HCEC 1CT (cell line): ENCODE results near the gene MTR.
"Not testable (repeated sequence)": the region's sequence is repeated elsewhere in the genome, so short reads cannot be mapped to it uniquely, and the experiment has no call there.

Experiments
- DNase-seq: peaks from one replicate; pipeline ENCODE4 v3.0.0-alpha.2; 2017

MTR gene

DNA sequence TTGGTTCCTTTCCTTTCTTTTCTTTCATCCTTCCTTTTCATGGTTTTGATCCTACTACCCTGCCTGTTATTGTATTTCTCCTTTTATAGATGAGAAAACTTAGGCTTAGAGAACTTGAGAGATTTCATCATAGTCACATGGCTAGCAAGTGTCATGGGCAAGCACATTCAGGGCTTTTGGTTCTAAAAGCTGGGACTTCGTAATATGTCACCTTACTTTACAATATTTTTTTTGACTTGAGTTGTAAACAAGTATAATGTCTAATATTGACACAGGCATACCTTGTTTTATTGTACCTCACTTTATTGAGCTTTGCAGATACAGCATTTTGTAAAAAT is 70.7 kb downstream of the MTR start:
- no peak for DNase-seq

DNA sequence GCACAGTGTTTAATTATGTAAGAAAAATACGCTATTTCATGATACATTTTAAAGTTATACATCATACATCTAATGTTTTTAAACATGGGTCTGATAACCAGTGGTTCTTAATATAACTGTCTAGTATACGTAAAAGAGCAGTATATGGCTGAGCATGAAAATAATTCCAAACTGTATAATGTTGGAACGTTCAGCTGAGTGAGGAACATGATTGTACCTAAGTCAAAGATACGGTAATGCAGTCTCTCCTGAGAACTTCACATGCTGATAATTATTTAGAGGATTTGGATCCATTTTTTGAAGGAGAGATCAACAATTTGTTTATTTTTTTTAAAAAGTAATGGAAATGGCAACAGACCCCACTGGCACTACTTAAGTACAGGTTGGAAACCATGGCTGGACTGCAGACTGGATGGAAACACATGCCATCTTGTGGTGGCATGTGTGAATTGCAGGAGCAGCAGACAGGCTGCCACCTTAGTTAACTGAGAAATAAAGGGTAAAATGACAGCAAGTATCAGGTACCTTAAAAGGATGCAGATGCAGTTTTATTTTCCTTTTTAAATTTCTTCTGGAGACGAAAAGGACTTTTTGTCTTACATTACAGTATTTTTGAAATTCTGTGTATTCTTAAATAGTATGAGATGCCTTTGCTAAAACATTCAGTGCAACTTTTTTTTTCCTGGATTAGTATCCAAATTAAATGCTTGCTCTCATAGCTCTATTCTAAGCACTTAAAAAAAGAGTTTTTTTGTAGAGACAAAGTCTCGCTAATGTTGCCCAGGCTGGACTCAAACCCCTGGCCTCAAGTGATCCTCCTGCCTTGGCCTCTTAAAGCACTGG is 73.8 kb downstream of the MTR start:
- peak; percentile 36 for DNase-seq

GRCh38 chr1:236869911-236870310 is 74.8 kb downstream of the MTR start:
- no peak for DNase-seq

DNA sequence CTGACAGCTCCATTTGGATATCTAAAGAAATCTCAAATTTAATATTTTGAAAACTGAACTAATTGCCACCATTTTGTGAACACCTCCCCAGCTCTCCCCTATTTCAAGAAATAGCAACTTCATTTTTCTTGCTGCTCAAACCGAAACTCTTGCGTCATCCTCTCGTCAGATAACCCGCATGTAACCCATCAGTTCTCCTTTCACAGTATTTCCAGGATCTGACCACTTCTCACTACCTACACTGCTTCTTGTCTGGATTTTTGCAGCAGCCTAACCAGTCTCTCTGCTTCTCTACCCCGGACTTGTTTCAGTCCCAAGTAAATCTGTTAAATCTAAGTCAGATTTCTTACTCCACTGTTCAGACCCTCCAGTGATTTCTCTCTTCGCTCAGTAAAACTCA is 75.6 kb downstream of the MTR start:
- DNase-seq, result no peak

DNA sequence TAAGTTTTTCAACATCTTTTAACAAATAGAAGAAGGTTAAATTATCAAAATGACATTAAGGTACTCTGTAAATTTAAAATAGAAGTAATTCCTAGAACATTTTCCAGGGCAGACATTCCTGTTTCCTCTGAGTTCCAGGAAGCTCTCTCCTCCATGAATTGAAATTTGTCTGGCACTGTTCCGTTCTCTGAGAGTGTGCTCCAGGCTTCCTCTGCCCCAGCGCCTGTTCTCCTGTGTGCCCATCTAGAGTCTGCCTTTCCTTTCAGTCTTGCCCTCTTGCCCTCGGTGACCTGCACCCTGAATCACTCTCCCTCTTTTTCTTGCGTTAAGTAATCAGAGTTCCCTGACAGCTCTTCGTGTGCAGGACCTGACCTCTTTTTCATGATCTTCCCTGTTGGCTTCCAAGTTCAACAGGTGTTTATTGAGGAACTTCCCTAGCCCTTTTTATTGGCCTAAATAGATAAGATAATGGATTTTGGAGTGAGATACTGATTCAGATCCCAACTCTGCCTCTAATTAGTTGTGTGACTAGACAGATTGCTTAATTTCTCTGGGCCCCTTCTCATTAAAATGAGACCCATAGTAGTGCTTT is 77.1 kb downstream of the MTR start:
- no peak for DNase-seq

- DNase-seq, result no peak
Observed at GRCh38 chr1:236875975-236876374, 80.9 kb downstream of the MTR start.

DNA sequence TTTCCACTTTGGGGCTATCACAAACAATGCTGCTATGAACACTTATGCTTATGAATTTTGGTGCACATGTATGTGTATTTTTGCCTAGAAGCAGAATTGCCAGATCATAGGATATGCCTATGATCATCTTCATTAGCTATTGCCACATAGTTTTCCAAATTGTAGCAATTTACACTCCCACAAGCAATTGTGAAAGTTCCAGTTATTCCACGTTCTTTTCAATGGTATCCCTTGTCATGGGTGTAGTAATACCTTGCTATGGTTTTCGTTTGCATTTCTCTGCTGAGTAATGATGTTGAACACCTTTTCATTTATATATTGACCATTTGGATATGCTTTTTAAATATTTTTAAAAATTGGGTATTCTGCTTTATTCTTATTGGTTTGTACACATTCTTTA is 82.6 kb downstream of the MTR start:
- no peak for DNase-seq

DNA sequence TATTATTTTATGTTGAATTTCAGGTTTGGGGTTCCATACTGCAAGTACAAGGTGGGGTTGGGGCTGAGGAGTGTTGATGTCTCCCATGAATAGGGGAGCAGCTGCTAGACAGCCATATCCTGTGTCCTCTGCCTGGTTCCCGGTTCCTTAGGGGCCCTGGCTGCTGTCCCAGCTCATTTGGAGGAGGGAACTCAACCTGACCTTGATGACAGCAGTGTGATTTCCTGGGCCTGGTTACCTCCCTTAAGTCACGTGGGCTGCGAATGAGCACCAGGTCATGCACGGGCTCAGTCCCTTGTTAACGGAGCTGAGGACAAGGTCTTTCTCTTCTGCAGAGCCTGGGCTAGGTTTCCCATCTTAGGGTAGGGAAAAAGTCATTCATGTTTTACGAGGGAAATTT is 85.1 kb downstream of the MTR start:
- DNase-seq, result no peak

DNA sequence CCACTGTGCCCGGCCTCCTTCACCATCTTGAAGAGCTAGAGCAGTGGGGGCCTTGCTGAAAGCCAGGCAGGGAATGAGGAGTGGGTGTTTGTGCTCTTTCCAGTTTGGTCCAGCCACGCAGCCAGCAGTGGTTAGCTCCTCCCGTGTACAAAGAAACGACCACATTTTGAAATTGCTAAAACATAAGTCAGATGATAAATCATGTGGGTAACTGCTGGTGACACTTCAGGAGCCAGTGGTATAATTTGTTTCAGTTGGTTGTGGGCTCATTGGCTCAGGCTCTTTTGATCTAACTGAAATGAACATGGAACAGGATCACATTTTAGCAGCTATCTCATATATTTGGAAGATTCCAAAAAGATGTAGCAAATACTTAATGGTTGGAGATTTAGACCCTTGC is 87.6 kb downstream of the MTR start:
- DNase-seq, result no peak

DNA sequence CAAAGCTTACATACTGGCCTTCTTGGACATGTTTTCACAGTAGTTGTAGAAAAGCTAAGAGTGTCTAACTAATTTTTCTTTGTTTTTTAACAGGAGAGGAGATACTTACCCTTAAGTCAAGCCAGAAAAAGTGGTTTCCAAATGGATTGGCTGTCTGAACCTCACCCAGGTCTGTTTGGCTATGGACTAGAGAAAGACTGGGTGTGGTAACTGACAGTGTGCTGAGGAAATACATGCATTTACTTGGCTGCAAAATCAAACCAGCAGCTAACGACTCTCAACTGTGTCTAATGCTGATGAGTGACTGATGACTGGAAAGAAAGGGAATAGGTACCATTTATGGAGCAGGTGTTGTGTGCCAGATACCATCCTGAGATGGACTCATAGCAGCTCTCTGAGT is 91.1 kb downstream of the MTR start:
- no peak for DNase-seq

- DNase-seq, result no peak
Observed at GRCh38 chr1:236887081-236887480, 92.0 kb downstream of the MTR start.

DNA sequence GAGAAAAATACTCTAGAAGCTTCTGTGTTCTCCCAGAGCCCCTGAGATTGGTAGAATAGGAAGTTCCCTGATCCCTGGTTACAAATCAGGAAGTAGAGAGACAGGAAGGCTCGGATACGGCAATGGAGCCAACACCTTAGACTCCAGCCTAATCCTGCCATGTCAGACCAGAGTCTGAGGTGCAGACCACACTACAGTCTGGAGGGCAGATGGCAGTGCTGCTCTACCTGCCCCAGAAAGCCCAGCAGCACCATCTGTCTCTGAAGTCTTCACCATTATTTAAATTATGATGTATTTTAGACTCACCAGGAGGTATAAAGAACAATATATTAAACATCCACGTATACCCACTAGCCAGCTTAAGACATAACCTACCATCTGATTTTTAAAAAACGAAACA is 93.0 kb downstream of the MTR start:
- DNase-seq, result no peak

DNA sequence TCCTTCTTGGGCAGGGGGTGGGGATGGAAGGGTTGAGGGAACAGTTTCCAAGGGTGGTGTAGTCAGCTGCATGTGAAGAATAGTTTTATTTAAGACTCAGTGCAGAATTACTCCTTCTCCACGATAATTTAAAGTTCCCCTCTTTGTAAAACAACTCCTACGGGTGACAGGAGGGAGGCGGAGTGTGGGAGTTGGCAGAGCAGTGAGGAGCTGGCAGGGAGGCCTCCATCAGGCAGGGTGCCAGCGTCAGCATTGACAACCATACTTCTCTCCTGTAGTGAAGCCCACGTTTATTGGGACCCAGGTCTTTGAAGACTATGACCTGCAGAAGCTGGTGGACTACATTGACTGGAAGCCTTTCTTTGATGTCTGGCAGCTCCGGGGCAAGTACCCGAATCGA is 93.8 kb downstream of the MTR start:
- DNase-seq, result no peak

- DNase-seq, result no peak
Observed at GRCh38 chr1:236890152-236891056, 95.3 kb downstream of the MTR start.

- DNase-seq, result peak; percentile 86
Observed at GRCh38 chr1:236893626-236894545, 98.8 kb downstream of the MTR start.

- no peak for DNase-seq
Observed at GRCh38 chr1:236895665-236896387, 100.7 kb downstream of the MTR start.

DNA sequence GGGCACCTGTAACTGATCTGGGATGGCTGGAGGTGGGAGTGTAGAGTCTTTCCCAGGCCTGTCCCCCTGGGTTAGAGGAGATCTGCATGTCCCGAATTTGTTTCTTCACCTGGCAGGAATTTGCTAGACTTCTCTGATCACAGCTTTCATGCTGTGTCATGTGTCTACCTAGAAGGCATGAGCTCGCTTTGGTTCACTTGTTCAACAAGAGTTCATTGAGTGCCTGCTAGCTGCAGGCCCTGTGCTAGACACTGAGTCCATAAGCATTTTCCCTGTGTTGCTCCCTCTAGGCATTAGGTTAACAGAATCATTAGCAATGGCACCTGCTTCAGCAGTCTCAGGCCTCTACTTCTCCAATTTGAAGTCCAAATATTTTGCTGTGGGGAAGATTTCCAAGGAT is 101.6 kb downstream of the MTR start:
- no peak for DNase-seq

- peak; percentile 96 for DNase-seq
Observed at GRCh38 chr1:236904892-236905741, 110.0 kb downstream of the MTR start.

DNA sequence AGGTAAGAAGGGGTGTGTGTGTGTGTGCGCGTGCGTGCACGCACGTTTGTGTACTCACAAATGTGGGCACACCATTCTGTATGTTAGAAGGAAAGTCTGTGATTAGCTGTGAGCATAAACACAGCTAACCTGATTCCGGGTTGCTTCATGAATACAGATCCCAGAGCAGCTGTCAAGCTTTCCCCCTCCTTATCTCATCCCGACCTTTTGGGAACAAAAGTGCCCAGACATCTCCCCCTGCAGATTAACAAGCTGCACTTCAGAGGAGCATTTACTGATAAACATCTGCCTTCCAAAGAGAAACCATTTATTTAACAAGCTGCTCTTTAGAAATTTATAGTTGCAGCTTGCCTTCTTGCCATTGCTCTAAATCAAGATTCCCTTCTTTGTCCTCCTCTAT is 112.1 kb downstream of the MTR start:
- DNase-seq, result no peak

GRCh38 chr1:236908669-236909068 is 113.6 kb downstream of the MTR start:
- DNase-seq, result no peak

DNA sequence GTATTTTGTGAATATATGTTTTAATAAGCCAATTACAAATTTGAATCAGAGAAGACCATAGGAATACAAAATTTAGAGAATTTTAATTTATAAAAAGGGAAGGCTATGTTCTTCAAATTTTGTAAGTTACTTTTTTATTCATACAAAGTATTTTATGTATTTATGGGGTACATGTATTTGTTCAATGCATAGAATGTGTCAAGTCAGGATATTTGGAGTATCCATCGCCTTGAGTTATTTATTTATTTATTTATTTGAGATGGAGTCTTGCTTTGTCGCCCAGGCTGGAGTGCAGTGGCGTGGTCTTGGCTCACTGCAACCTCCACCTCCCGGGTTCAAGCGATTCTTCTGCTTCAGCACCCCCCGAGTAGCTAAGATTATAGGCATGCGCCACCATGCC is 116.0 kb downstream of the MTR start:
- not testable (repeated sequence) for DNase-seq
